Measurements from ENCODE around the gene GRN.
A peak's percentile ranks its signal among the peaks of the same experiment; 100 is the strongest.

DNA sequence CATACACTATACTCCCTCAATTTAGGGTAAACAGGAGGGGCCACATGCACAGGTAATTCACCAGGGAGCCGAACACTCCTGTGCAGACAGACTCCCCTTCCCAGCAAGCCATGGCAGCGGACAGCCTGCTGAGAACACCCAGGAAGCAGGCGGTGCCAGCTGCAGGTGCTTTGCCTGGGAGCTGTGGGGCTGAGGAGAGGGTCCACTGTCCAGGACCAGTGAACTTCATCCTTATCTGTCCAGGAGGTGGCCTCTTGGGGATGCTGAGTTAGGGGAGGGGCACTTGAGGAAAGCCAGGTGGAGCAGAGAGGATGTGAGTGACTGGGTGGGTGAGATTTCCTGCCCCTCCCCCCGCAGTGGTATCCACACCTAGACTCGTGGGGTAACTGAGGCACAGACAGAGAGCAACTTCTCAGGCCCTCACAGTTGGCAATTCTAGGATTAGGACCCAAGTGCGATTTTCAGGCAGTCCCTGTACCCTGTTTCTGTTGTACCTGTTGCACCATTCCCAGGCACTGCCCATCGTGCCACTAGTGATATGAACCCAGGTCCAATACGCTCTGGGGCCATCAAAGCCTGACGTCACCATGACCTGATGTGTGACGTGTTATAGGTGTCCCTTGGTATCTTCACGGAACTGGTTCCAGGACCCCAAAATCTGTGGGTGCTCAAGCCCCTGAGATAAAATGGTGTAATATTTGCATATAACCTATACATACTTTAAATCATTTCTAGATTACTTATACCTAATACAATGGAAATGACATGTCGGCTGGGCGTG, 1.2 kb downstream of the GRN start:
- TF ChIP-seq, protein P1, sequence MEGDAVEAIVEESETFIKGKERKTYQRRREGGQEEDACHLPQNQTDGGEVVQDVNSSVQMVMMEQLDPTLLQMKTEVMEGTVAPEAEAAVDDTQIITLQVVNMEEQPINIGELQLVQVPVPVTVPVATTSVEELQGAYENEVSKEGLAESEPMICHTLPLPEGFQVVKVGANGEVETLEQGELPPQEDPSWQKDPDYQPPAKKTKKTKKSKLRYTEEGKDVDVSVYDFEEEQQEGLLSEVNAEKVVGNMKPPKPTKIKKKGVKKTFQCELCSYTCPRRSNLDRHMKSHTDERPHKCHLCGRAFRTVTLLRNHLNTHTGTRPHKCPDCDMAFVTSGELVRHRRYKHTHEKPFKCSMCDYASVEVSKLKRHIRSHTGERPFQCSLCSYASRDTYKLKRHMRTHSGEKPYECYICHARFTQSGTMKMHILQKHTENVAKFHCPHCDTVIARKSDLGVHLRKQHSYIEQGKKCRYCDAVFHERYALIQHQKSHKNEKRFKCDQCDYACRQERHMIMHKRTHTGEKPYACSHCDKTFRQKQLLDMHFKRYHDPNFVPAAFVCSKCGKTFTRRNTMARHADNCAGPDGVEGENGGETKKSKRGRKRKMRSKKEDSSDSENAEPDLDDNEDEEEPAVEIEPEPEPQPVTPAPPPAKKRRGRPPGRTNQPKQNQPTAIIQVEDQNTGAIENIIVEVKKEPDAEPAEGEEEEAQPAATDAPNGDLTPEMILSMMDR (IDR thresholded peaks at IDR 0.05), result peak in 1 of 5 experiments; percentile 3
- TF ChIP-seq POLR2A (IDR thresholded peaks at IDR 0.05) (no peak), EP300 (IDR thresholded peaks at IDR 0.05) (no peak)
